K562 (cell line): Measurements from ENCODE around the gene RNF19B. TPM values are rescaled to one million over a fixed set of nuclear protein-coding genes. Genes with fewer than 3 reads are reported as not detected.

Experiments used
- CHD2 ChIP-seq: IDR thresholded peaks from 2 replicates; pipeline ENCODE4 v1.6.1; 2011; ENCODE audit warnings: low read depth, low read length
- ETS2 ChIP-seq: IDR thresholded peaks from 2 replicates; pipeline ENCODE4 v1.6.1; 2016; ENCODE audit warnings: borderline replicate concordance, missing genetic modification characterization, mild to moderate bottlenecking, moderate library complexity, missing compliant biosample characterization; ENCODE audit not compliant: poor library complexity, severe bottlenecking
- FOSL1 ChIP-seq: fragments of 200-800 bp; sonication (Bioruptor generic); conservative IDR thresholded peaks from 2 replicates; pipeline ENCODE4 v1.6.1; 2016; ENCODE audit warnings: missing genetic modification characterization, missing compliant biosample characterization
- FUS ChIP-seq: fragments of 200-400 bp; formaldehyde crosslinking; optimal IDR thresholded peaks from 2 replicates; pipeline ENCODE3; 2017; ENCODE audit warnings: low read depth, low read length
- HNRNPL ChIP-seq: fragments of 200-400 bp; formaldehyde crosslinking; IDR thresholded peaks from 2 replicates; pipeline ENCODE4 v1.6.1; 2017; ENCODE audit warnings: low read depth, mild to moderate bottlenecking, low read length
- HSF4 ChIP-seq: fragments of 250-450 bp; sonication (Bioruptor Pico); IDR thresholded peaks from 2 replicates; pipeline ENCODE4 v2.1.2; 2022; ENCODE audit warnings: mild to moderate bottlenecking, moderate library complexity, borderline replicate concordance
- JUNB ChIP-seq: fragments of 450-650 bp; formaldehyde crosslinking; conservative IDR thresholded peaks from 2 replicates; pipeline ENCODE4 v1.4.0; 2020; ENCODE audit warnings: mild to moderate bottlenecking
- KAT7 ChIP-seq: sonication (generic); formaldehyde crosslinking; IDR thresholded peaks from 2 replicates; pipeline ENCODE4 v1.8.0; 2022; ENCODE audit warnings: missing genetic modification reagents, mild to moderate bottlenecking, borderline replicate concordance
- KLF10 ChIP-seq: fragments of 250-450 bp; sonication (Bioruptor Pico); IDR thresholded peaks from 2 replicates; pipeline ENCODE4 v1.6.1; 2021; ENCODE audit warnings: matching md5 sums
- MAFK ChIP-seq: IDR thresholded peaks from 2 replicates; pipeline ENCODE4 v1.6.1; 2011; ENCODE audit warnings: low read length, improper control_type of control experiment
- MTA1 ChIP-seq: fragments of 450-650 bp; IDR thresholded peaks from 2 replicates; pipeline ENCODE4 v1.6.1; 2017; ENCODE audit warnings: borderline replicate concordance
- NBN ChIP-seq: fragments of 450-650 bp; IDR thresholded peaks from 2 replicates; pipeline ENCODE4 v1.6.1; 2016; ENCODE audit warnings: low read depth, mild to moderate bottlenecking
- NFE2 ChIP-seq: IDR thresholded peaks from 2 replicates; pipeline ENCODE4 v1.6.1; 2014; ENCODE audit warnings: antibody characterized with exemption, low read depth
- NFIX ChIP-seq: fragments of 250-450 bp; sonication (Bioruptor Pico); IDR thresholded peaks from 2 replicates; pipeline ENCODE4 v1.4.0; 2020; ENCODE audit warnings: low read depth, mild to moderate bottlenecking, moderate library complexity
- NUFIP1 ChIP-seq: fragments of 450-650 bp; IDR thresholded peaks from 2 replicates; pipeline ENCODE4 v1.6.1; 2018; ENCODE audit not compliant: partially characterized antibody
- PPARD ChIP-seq: fragments of 250-450 bp; sonication (Bioruptor Pico); IDR thresholded peaks from 2 replicates; pipeline ENCODE4 v1.8.0; 2022; ENCODE audit warnings: inconsistent platforms, mild to moderate bottlenecking, moderate library complexity
- PTBP1 ChIP-seq: fragments of 200-400 bp; formaldehyde crosslinking; IDR thresholded peaks from 2 replicates; pipeline ENCODE4 v1.6.1; 2017; ENCODE audit warnings: low read depth, low read length
- PTRF ChIP-seq: fragments of 450-650 bp; IDR thresholded peaks from 2 replicates; pipeline ENCODE4 v1.6.1; 2016; ENCODE audit warnings: mild to moderate bottlenecking, missing genetic modification characterization, missing compliant biosample characterization
- SAP30 ChIP-seq: fragments of 200-600 bp; sonication (generic); IDR thresholded peaks from 2 replicates; pipeline ENCODE4 v1.6.1; 2012; ENCODE audit warnings: borderline replicate concordance, low read depth, mild to moderate bottlenecking, moderate library complexity, low read length, control low read depth, inconsistent platforms; ENCODE audit not compliant: insufficient read depth, poor library complexity, severe bottlenecking
- SLC30A9 ChIP-seq: fragments of 250-450 bp; sonication (Bioruptor Pico); IDR thresholded peaks from 2 replicates; pipeline ENCODE4 v1.8.0; 2022; ENCODE audit warnings: mild to moderate bottlenecking, moderate library complexity
- SMAD3 ChIP-seq: fragments of 450-650 bp; formaldehyde crosslinking; conservative IDR thresholded peaks from 2 replicates; pipeline ENCODE4 v1.4.0; 2020; ENCODE audit warnings: mild to moderate bottlenecking
- SREBF1 ChIP-seq: fragments of 150-350 bp; IDR thresholded peaks from 2 replicates; pipeline ENCODE4 v1.6.1; 2014; ENCODE audit warnings: antibody characterized with exemption, low read depth, low read length, borderline replicate concordance
- STAG1 ChIP-seq: sonication (generic); formaldehyde crosslinking; IDR thresholded peaks from 2 replicates; pipeline ENCODE4 v1.5.0; 2020; ENCODE audit warnings: missing genetic modification reagents, borderline replicate concordance
- TAL1 ChIP-seq: fragments of 450-650 bp; IDR thresholded peaks from 2 replicates; pipeline ENCODE4 v1.6.1; 2016; ENCODE audit warnings: mild to moderate bottlenecking
- TCF7 ChIP-seq: sonication (generic); IDR thresholded peaks from 2 replicates; pipeline ENCODE4 v1.6.1; 2016; ENCODE audit warnings: antibody characterized with exemption, borderline replicate concordance
- TEAD4 ChIP-seq, 2 experiments: sonication (generic) in 1 of 2; formaldehyde crosslinking in 1 of 2; IDR thresholded peaks; 2 replicates each; pipeline versions ENCODE4 v1.6.1 to v1.8.0; 2012 to 2022; ENCODE audit warnings: borderline replicate concordance in 1 of 2, inconsistent platforms in 1 of 2, low read length in 1 of 2, mild to moderate bottlenecking in 1 of 2, missing genetic modification reagents in 1 of 2
- THRAP3 ChIP-seq: fragments of 450-650 bp; IDR thresholded peaks from 2 replicates; pipeline ENCODE4 v1.6.1; 2016; ENCODE audit warnings: mild to moderate bottlenecking, inconsistent platforms, borderline replicate concordance
- ZNF347 ChIP-seq: fragments of 450-650 bp; formaldehyde crosslinking; IDR thresholded peaks from 2 replicates; pipeline ENCODE4 v1.4.0; 2020; ENCODE audit warnings: low read depth, mild to moderate bottlenecking, moderate library complexity
- polyA plus RNA-seq, 8 experiments: library from polyadenylated mRNA; depleted of rRNA in 4 of 8; stranded (reverse) in 5 of 8; unstranded in 3 of 8; fragments of >200 nt; fragmentation: Nextera tagmentation in 2 of 8; fragmentation: Illumina TruSeq in 1 of 8; extraction: Ambion mirVana in 2 of 8; extraction: Trizol in 1 of 8; gene quantifications; 2 replicates each; pipeline versions ENCODE4 v1.2.1 to v1.2.3, GENCODE V29; 2011 to 2014; ENCODE audit warnings: inconsistent platforms in 1 of 8, missing spikeins in 1 of 8
- total RNA-seq, 7 experiments: library from RNA; depleted of rRNA in 6 of 7; stranded (reverse); fragments of >200 nt in 6 of 7; fragmentation: Illumina TruSeq in 2 of 7; extraction: Trizol in 2 of 7; gene quantifications; 2 replicates each; pipeline versions ENCODE4 v1.2.1 to v1.2.3, GENCODE V29; 2011 to 2021; ENCODE audit warnings: low replicate concordance in 1 of 7
- TF ChIP-seq, protein P1 (sequence below): sonication (generic); formaldehyde crosslinking; IDR thresholded peaks from 2 replicates; pipeline ENCODE4 v1.8.0; 2023; ENCODE audit warnings: mild to moderate bottlenecking, missing genetic modification reagents
- TF ChIP-seq, protein P2 (sequence below), 2 experiments: fragments of 450-650 bp in 1 of 2; sonication (generic) in 1 of 2; formaldehyde crosslinking; conservative IDR thresholded peaks; 2 replicates each; pipeline versions ENCODE4 v1.4.0 to v1.8.1; 2020 to 2022; ENCODE audit warnings: mild to moderate bottlenecking in 1 of 2, missing genetic modification reagents in 1 of 2

RNF19B gene
- total and polyA plus RNA-seq, 9 of the 15 experiments (the other 6 are each of a cell fraction or from before 2014, with no cell fraction given), result 2.6 to 14.9 (median 10.1) TPM

DNA sequence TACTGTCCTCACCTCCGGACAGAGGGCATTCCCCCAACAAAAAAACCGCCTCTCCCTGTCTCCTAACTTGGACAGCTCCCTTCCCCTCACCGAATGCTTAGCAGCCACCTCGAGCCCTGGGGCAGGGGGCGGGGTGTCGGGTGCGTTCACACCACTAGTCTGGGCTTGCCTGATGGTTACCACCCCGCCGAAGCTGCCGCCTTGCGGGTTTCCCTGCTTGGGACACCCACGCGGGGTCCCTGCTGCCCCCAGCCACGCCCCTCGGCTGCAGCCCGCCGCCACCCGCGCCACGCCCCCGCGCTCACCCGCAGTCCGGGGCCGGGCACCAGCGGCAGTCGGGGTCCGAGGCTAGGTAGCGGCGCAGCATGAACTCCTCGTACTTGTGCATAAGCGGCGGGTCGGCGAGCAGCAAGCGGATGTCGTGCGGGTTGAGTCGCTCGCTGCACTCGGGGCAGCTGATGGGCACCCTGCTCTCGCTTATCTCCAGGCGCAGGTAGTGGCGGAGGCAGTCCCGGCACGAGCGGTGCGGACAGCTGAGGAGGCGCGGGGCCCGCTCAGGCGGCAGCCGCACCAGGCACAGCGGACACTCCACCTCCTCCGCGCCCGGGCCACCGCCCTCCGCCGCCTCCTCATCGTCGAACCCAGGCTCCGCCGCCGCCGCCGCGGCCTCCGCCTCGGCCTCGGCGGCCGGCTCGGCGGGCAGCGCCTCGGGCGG is 706 bp downstream of the RNF19B start (continued):
- TF ChIP-seq NFE2, result no peak
- no peak for TF ChIP-seq ZNF347 (CRISPR knock-in tag)
- TF ChIP-seq ETS2, result no peak
- TF ChIP-seq HSF4 (CRISPR knock-in tag), result no peak
- no peak for TF ChIP-seq JUNB (CRISPR knock-in tag)
- TF ChIP-seq TAL1, result peak; percentile 18; the same call in 1 of the 2 replicates
- no peak for TF ChIP-seq SLC30A9
- TF ChIP-seq HNRNPL, result 0 out of 2 replicates have a peak, but pooled peaks have one; percentile 27
- TF ChIP-seq THRAP3, result no peak
- TF ChIP-seq, protein P1, sequence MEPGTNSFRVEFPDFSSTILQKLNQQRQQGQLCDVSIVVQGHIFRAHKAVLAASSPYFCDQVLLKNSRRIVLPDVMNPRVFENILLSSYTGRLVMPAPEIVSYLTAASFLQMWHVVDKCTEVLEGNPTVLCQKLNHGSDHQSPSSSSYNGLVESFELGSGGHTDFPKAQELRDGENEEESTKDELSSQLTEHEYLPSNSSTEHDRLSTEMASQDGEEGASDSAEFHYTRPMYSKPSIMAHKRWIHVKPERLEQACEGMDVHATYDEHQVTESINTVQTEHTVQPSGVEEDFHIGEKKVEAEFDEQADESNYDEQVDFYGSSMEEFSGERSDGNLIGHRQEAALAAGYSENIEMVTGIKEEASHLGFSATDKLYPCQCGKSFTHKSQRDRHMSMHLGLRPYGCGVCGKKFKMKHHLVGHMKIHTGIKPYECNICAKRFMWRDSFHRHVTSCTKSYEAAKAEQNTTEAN (CRISPR knock-in tag), result peak; percentile 79; the same call in 1 of the 2 replicates
- TF ChIP-seq FOSL1 (tag), result no peak
- TF ChIP-seq STAG1 (CRISPR knock-in tag), result no peak
- TF ChIP-seq NFIX (CRISPR knock-in tag), result no peak
- TF ChIP-seq FUS, result peak; percentile 43
- TF ChIP-seq SMAD3 (CRISPR knock-in tag), result no peak
- TF ChIP-seq CHD2, result no peak
- TF ChIP-seq MTA1, result no peak
- TF ChIP-seq PTBP1, result no peak
- no peak for TF ChIP-seq KLF10 (CRISPR knock-in tag)
- TF ChIP-seq NUFIP1, result no peak
- no peak for TF ChIP-seq NBN
- TF ChIP-seq SREBF1, result no peak
- no peak for TF ChIP-seq TCF7
- TF ChIP-seq PTRF (tag), result no peak
- no peak for TF ChIP-seq MAFK
- TF ChIP-seq PPARD (CRISPR knock-in tag), result no peak
- TF ChIP-seq, protein P2, sequence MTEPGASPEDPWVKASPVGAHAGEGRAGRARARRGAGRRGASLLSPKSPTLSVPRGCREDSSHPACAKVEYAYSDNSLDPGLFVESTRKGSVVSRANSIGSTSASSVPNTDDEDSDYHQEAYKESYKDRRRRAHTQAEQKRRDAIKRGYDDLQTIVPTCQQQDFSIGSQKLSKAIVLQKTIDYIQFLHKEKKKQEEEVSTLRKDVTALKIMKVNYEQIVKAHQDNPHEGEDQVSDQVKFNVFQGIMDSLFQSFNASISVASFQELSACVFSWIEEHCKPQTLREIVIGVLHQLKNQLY (CRISPR knock-in tag; conservative IDR thresholded peaks at IDR 0.05), result no peak
- TF ChIP-seq TEAD4 (IDR thresholded peaks at IDR 0.05; ENCODE audit: low read length), result no peak
- TF ChIP-seq TEAD4 (CRISPR knock-in tag; IDR thresholded peaks at IDR 0.05; ENCODE audit: borderline replicate concordance), result no peak
- peak; percentile 83 for TF ChIP-seq SAP30
- TF ChIP-seq KAT7 (CRISPR knock-in tag), result peak; percentile 84; the same call in 1 of the 2 replicates
